Neuronal stem cell (in vitro differentiated cells): ENCODE results near the gene REV3L.
"Not testable (repeated sequence)": the region's sequence is repeated elsewhere in the genome, so short reads cannot be mapped to it uniquely, and the experiment has no call there.

Experiments
- DNase-seq: peaks from one replicate; pipeline ENCODE4 v3.0.0-alpha.2; 2013; ENCODE audit warnings: low spot score
- H2AFZ ChIP-seq: one replicate; pipeline ENCODE4 v1.6.1; 2013; ENCODE audit warnings: mild to moderate bottlenecking, low read length, inconsistent platforms
- H2AK5ac ChIP-seq: 2 replicates; pipeline ENCODE4 v1.6.1; 2013; ENCODE audit warnings: low read depth, mild to moderate bottlenecking, inconsistent platforms, low read length, moderate library complexity, mixed read lengths
- H2BK120ac ChIP-seq: 2 replicates; pipeline ENCODE4 v1.6.1; 2013; ENCODE audit warnings: low read depth, mild to moderate bottlenecking, inconsistent platforms, low read length, moderate library complexity, mixed read lengths
- H2BK12ac ChIP-seq: one replicate; pipeline ENCODE4 v1.6.1; 2013; ENCODE audit warnings: low read length, inconsistent platforms
- H2BK15ac ChIP-seq: 2 replicates; pipeline ENCODE4 v1.6.1; 2013; ENCODE audit warnings: mild to moderate bottlenecking, low read length, inconsistent platforms, mixed read lengths
- H2BK5ac ChIP-seq: one replicate; pipeline ENCODE4 v1.6.1; 2013; ENCODE audit warnings: inconsistent platforms, mild to moderate bottlenecking, low read length, moderate library complexity
- H3K14ac ChIP-seq: one replicate; pipeline ENCODE4 v1.6.1; 2013; ENCODE audit warnings: low read length, inconsistent platforms
- H3K18ac ChIP-seq: 2 replicates; pipeline ENCODE4 v1.6.1; 2013; ENCODE audit warnings: low read length, inconsistent platforms
- H3K23ac ChIP-seq: 2 replicates; pipeline ENCODE4 v1.6.1; 2013; ENCODE audit warnings: low read depth, mild to moderate bottlenecking, mixed read lengths, low read length, inconsistent platforms; ENCODE audit not compliant: poor library complexity
- H3K27ac ChIP-seq: replicated peaks from 3 replicates; pipeline ENCODE4 v1.5.1; 2013; ENCODE audit warnings: low read length, inconsistent platforms
- H3K27me3 ChIP-seq, 3 experiments: 2 replicates each; pipeline ENCODE4 v1.6.1; 2013; ENCODE audit warnings: low read length in 3 of 3, mild to moderate bottlenecking in 2 of 3, inconsistent platforms in 1 of 3, low read depth in 1 of 3, mixed read lengths in 1 of 3, moderate library complexity in 1 of 3; ENCODE audit not compliant: control insufficient read depth in 3 of 3, insufficient read depth in 3 of 3
- H3K36me3 ChIP-seq, 2 donors: replicated peaks in 1 of 2; 2 replicates each; pipeline ENCODE4 v1.6.1; 2013; ENCODE audit warnings: low read length in 2 of 2; ENCODE audit not compliant: control insufficient read depth in 2 of 2, insufficient read depth in 2 of 2
- H3K4ac ChIP-seq: 2 replicates; pipeline ENCODE4 v1.6.1; 2013; ENCODE audit warnings: inconsistent platforms, mild to moderate bottlenecking, low read length, moderate library complexity
- H3K4me1 ChIP-seq, 2 donors: 1 replicate in 1 of 2; 2 replicates in 1 of 2; pipeline ENCODE4 v1.6.1; 2013; ENCODE audit warnings: low read length in 2 of 2, low read depth in 1 of 2; ENCODE audit not compliant: control insufficient read depth in 2 of 2, insufficient read depth in 1 of 2
- H3K4me2 ChIP-seq: one replicate; pipeline ENCODE4 v1.6.1; 2013; ENCODE audit warnings: mild to moderate bottlenecking, low read length, inconsistent platforms; ENCODE audit not compliant: insufficient read depth, poor library complexity, severe bottlenecking
- H3K4me3 ChIP-seq, 2 donors: 2 replicates each; pipeline ENCODE4 v1.5.1; 2013; ENCODE audit warnings: low read length in 2 of 2, mild to moderate bottlenecking in 2 of 2, inconsistent platforms in 1 of 2, moderate library complexity in 1 of 2
- H3K79me1 ChIP-seq: one replicate; pipeline ENCODE4 v1.6.1; 2013; ENCODE audit warnings: low read depth, mild to moderate bottlenecking, inconsistent platforms, low read length, moderate library complexity
- H3K9ac ChIP-seq: one replicate; pipeline ENCODE4 v1.6.1; 2013; ENCODE audit warnings: mild to moderate bottlenecking, low read depth, low read length, inconsistent platforms; ENCODE audit not compliant: poor library complexity
- H3K9me3 ChIP-seq, 2 donors: replicated peaks in 1 of 2; 2 replicates each; pipeline versions ENCODE3 to v1.6.1; 2013; ENCODE audit warnings: low read length in 2 of 2, mild to moderate bottlenecking in 2 of 2, inconsistent platforms in 1 of 2, low read depth in 1 of 2, mixed read lengths in 1 of 2, moderate library complexity in 1 of 2; ENCODE audit not compliant: control insufficient read depth in 2 of 2, insufficient read depth in 1 of 2
- H4K8ac ChIP-seq: one replicate; pipeline ENCODE4 v1.6.1; 2013; ENCODE audit warnings: low read depth, mild to moderate bottlenecking, inconsistent platforms, low read length, moderate library complexity
- H4K91ac ChIP-seq: one replicate; pipeline ENCODE4 v1.6.1; 2013; ENCODE audit warnings: low read length, low read depth, mild to moderate bottlenecking, inconsistent platforms; ENCODE audit not compliant: poor library complexity
- WGBS, 2 donors: extraction: QIAGEN DNeasy Blood & Tissue Kit; methylation state at CpG; one replicate each; pipeline ENCODE4 v1.1.7; 2013; ENCODE audit warnings: missing lambda C conversion rate in 2 of 2, mixed read lengths in 1 of 2; ENCODE audit not compliant: insufficient read length in 2 of 2, insufficient replicate concordance in 1 of 2; ENCODE audit errors: extremely low coverage in 2 of 2; 5-methylcytosine and 5-hydroxymethylcytosine counted together

REV3L gene

GRCh38 chr6:111322145-111322544 is 160.9 kb downstream of the REV3L start:
- Histone ChIP-seq H2BK15ac (no peak overlapping the region), H3K9me3 (peaks cover 0 to 3% of the 10 kb centered on the region in 2 donors), H3K4me2 (no peak overlapping the region), H3K27ac (no peak overlapping the region), H2BK120ac (no peak overlapping the region), H3K4me3 (no peak overlapping the region), H3K18ac (no peak overlapping the region), H4K8ac (no peak overlapping the region), H4K91ac (no peak overlapping the region), H3K4ac (no peak overlapping the region), H3K36me3 (peaks cover 0 to 88% of the 10 kb centered on the region in 2 donors), H3K79me1 (no peaks in the 10 kb centered on the region), H3K27me3 (no peaks in the 10 kb centered on the region), H3K9ac (no peak overlapping the region), H3K23ac (no peak overlapping the region), H2AK5ac (no peak overlapping the region), H3K4me1 (no peaks in the 10 kb centered on the region), H2AFZ (no peak overlapping the region), H2BK12ac (no peak overlapping the region), H2BK5ac (no peak overlapping the region), H3K14ac (no peak overlapping the region)
- WGBS, 2 donors, result no CpG with 5 or more reads among the region's 2 CpGs
- no peak for DNase-seq

GRCh38 chr6:111307950-111308349 is 175.1 kb downstream of the REV3L start:
- H4K91ac ChIP-seq, H2BK12ac ChIP-seq, H3K4me2 ChIP-seq, H4K8ac ChIP-seq, H3K9ac ChIP-seq, H3K4me3 ChIP-seq, H3K14ac ChIP-seq, H2BK120ac ChIP-seq, H3K23ac ChIP-seq, H3K27ac ChIP-seq, H2BK15ac ChIP-seq, H3K27me3 ChIP-seq, H2AK5ac ChIP-seq, H2BK5ac ChIP-seq, H3K4ac ChIP-seq, DNase-seq, H3K9me3 ChIP-seq, H3K4me1 ChIP-seq, H3K79me1 ChIP-seq, H2AFZ ChIP-seq, H3K18ac ChIP-seq: not testable (repeated sequence)
- WGBS, 2 donors, result no CpG with 5 or more reads among the region's 4 CpGs
- H3K36me3 ChIP-seq, result peaks cover 14 to 77% of the 10 kb centered on the region in 2 donors

DNA sequence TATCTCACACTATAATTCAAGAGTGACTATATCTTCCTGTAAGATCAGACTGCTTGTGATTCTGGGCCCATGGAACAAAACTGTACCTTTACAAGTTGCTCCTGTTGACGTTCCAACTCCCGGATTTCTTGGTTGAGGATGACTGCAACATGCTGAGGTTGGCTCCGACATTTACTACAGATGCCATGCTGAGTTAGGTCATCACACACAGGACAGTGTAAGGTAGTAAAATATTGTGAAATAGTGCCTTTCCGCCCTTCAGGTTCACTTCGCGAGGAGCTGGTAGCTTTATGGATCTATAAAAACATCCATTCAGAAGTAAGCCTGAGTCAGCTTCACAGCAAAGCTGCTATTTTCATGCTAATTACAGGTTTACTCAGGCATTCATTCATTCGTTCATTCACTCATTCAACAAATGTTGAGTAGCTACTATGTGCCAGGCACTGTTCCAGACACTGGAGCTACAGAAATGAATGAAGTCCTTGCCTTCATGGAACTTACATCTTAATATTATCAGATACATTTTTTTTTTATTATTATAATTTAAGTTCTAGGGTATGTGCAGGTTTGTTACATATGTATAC is 175.7 kb downstream of the REV3L start:
- H2BK5ac ChIP-seq, result no peak overlapping the region
- WGBS, 2 donors, result no CpG with 5 or more reads among the region's 7 CpGs
- no peaks in the 10 kb centered on the region for H3K27me3 ChIP-seq
- no peak overlapping the region for H2AFZ ChIP-seq
- no peak overlapping the region for H3K4ac ChIP-seq
- H3K23ac ChIP-seq, result no peak overlapping the region
- H4K91ac ChIP-seq, result no peak overlapping the region
- H2BK12ac ChIP-seq, result no peak overlapping the region
- no peak overlapping the region for H2BK120ac ChIP-seq
- H3K79me1 ChIP-seq, result no peaks in the 10 kb centered on the region
- H3K36me3 ChIP-seq, result peaks cover 14 to 71% of the 10 kb centered on the region in 2 donors
- no peak overlapping the region for H2BK15ac ChIP-seq
- no peaks in the 10 kb centered on the region for H3K4me1 ChIP-seq
- H3K4me2 ChIP-seq, result no peak overlapping the region
- H4K8ac ChIP-seq, result no peak overlapping the region
- H3K18ac ChIP-seq, result no peak overlapping the region
- no peak overlapping the region for H3K9ac ChIP-seq
- H3K27ac ChIP-seq, result no peak overlapping the region
- no peak for DNase-seq
- no peak overlapping the region for H3K4me3 ChIP-seq
- no peaks in the 10 kb centered on the region for H3K9me3 ChIP-seq
- H2AK5ac ChIP-seq, result no peak overlapping the region
- no peak overlapping the region for H3K14ac ChIP-seq

GRCh38 chr6:111306104-111306888 is 176.7 kb downstream of the REV3L start:
- DNase-seq, result no peak
- Histone ChIP-seq H3K36me3 (peaks cover 14 to 71% of the 10 kb centered on the region in 2 donors), H2BK5ac (no peak overlapping the region), H3K14ac (no peak overlapping the region), H3K9me3 (peaks cover 0 to 7% of the 10 kb centered on the region in 2 donors), H3K23ac (no peak overlapping the region), H2BK120ac (no peak overlapping the region), H2BK12ac (no peak overlapping the region), H3K4ac (no peak overlapping the region), H3K27ac (no peak overlapping the region), H4K91ac (no peak overlapping the region), H4K8ac (no peak overlapping the region), H2AFZ (no peak overlapping the region), H3K4me2 (no peak overlapping the region), H2AK5ac (no peak overlapping the region), H2BK15ac (no peak overlapping the region), H3K18ac (no peak overlapping the region), H3K27me3 (no peaks in the 10 kb centered on the region), H3K79me1 (no peaks in the 10 kb centered on the region), H3K4me1 (no peaks in the 10 kb centered on the region), H3K4me3 (no peak overlapping the region), H3K9ac (no peak overlapping the region)
- WGBS, 2 donors, result no CpG with 5 or more reads among the region's 8 CpGs
